ENCODE results near the gene COL8A2.

COL8A2 gene

GRCh38 chr1:36084497-36085115, 40.4 kb downstream of the COL8A2 start:
- H3K4me3 ChIP-seq (ENCODE audit: low read depth, low read length), result peak overlapping the region; percentile 54
- no peak for TF ChIP-seq CTCF (IDR thresholded peaks at IDR 0.05; ENCODE audit: low read depth, low read length)

GRCh38 chr1:36083635-36084496, 41.2 kb downstream of the COL8A2 start, which contains the start of gene TEKT2:
TEKT2 (plus strand) TSS chr1:36084094; CDS start chr1:36084922, 828 bp downstream.
- peak within 1 kb of the TSS; percentile 54 for H3K4me3 ChIP-seq (ENCODE audit: low read depth, low read length)

GRCh38 chr1:36083219-36083618, 41.8 kb downstream of the COL8A2 start:
- no peak overlapping the region for H3K4me3 ChIP-seq (ENCODE audit: low read depth, low read length)
- TF ChIP-seq CTCF (IDR thresholded peaks at IDR 0.05; ENCODE audit: low read depth, low read length), result no peak

More at GRCh38 chr1:36083635-36084496, 41.2 kb downstream of the COL8A2 start, which contains the start of gene TEKT2:
- TF ChIP-seq CTCF (IDR thresholded peaks at IDR 0.05; ENCODE audit: low read depth, low read length), result no peak

- no peak overlapping the region for H3K4me3 ChIP-seq (ENCODE audit: low read depth, low read length)
- no peak for TF ChIP-seq CTCF (IDR thresholded peaks at IDR 0.05; ENCODE audit: low read depth, low read length)
These were observed 43.0 kb downstream of the COL8A2 start for GRCh38 chr1:36081926-36082485.

GRCh38 chr1:36080801-36081200, 44.2 kb downstream of the COL8A2 start:
- TF ChIP-seq CTCF (IDR thresholded peaks at IDR 0.05; ENCODE audit: low read depth, low read length), result no peak
- H3K4me3 ChIP-seq (ENCODE audit: low read depth, low read length), result no peak overlapping the region

GRCh38 chr1:36080236-36080635, 44.8 kb downstream of the COL8A2 start:
- no peak overlapping the region for H3K4me3 ChIP-seq (ENCODE audit: low read depth, low read length)

More at GRCh38 chr1:36080236-36080635, 44.8 kb downstream of the COL8A2 start:
- TF ChIP-seq CTCF (IDR thresholded peaks at IDR 0.05; ENCODE audit: low read depth, low read length), result no peak
